Lower leg skin (tissue), 3 donors: Measurements from ENCODE around the gene PREP.

Experiments used
- CTCF ChIP-seq, 3 donors: fragments of 450-650 bp; IDR thresholded peaks; one replicate each; pipeline ENCODE4 v1.5.1; 2016; ENCODE audit warnings: antibody characterized with exemption in 3 of 3, mild to moderate bottlenecking in 3 of 3, moderate library complexity in 2 of 3
- POLR2A ChIP-seq, 2 donors: fragments of 450-650 bp; IDR thresholded peaks; one replicate each; pipeline ENCODE4 v1.6.1; 2016 to 2017; ENCODE audit warnings: antibody characterized with exemption in 2 of 2, mild to moderate bottlenecking in 1 of 2, moderate library complexity in 1 of 2

GRCh38 chr6:105319331-105319730 is 83.6 kb downstream of the PREP start:
- no peak for TF ChIP-seq POLR2A (IDR thresholded peaks at IDR 0.05)
- no peak for TF ChIP-seq CTCF (IDR thresholded peaks at IDR 0.05)
